GM21717 (cell line): ENCODE measurements around the gene TEKT2.

ENCODE experiments used
- ATAC-seq: cut with Tn5 transposase; IDR thresholded peaks from one replicate; pipeline ENCODE4 v1.9.1; 2021; ENCODE audit warnings: mild to moderate bottlenecking, moderate library complexity; ENCODE audit not compliant: unreplicated experiment

Gene TEKT2, protein sequence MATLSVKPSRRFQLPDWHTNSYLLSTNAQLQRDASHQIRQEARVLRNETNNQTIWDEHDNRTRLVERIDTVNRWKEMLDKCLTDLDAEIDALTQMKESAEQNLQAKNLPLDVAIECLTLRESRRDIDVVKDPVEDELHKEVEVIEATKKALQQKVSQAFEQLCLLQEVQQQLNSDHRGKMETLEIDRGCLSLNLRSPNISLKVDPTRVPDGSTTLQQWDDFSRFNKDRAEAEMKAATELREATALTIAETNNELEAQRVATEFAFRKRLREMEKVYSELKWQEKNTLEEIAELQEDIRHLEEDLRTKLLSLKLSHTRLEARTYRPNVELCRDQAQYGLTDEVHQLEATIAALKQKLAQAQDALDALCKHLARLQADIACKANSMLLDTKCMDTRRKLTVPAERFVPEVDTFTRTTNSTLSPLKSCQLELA

DNA sequence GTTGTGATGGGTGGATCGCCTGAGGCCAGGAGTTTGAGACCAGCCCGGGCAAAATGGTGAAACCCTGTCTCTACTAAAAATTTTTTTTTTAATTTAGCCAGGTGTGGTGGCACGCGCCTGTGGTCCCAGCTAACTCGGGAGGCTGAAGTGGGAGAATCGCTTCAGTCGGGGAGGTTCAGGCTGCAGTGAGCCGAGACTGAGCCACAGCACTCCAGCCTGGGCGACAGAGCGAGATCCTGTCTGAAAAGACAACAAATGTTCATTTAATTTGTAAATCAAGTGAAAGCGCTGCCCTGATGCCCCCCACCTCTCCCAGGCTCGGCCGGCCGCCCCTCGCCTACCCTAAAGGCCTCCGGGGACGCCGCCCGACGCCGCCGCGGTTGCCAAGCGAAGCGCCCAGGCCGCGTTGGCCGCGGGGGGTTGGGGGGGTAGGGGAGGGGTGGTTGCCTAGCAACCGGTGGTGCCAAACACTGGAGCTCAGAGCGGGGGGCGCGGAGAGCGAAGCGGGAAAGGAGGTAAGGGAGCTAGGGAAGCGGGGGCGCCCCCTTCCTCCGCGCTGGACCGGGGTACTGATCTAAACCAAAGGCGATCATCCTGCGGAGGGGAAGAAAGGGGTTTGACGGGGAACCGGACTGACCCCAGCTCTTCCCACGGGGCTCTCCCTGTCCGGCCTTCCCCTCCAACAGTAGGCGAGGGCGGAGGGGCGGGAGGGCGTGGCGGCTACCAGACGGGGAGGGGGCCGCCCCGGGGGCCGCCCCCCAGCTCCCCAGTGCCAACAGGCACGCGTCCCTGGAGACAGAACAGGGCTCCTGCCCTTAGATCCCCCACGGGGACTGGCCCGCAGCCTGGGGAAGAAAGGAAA, at the start of gene TEKT2:
TEKT2 (plus strand) TSS at position 460 of the 862 bp plus-strand sequence. CDS start 828 bp downstream, outside the sequence.
- ATAC-seq = no peak

DNA sequence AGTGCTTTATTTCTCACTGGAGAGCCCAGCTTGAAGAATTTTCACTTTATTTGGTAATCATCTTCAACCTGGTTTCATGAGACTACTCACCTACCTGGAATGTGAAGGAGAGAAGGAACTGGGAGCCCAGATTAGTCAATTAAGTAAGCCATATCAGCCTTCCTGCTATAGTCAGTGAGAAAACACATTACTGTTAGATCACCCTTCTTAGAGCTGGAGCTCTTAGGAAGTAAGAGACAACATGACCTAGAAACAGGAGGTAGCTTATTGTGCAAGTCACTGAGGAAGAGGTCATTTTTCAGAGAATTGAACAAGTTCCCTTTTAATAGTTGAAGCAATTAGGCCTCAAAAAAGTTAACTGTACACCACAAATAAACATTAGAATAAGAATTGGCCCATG, 49.2 kb upstream of the TEKT2 start:
- ATAC-seq = no peak

DNA sequence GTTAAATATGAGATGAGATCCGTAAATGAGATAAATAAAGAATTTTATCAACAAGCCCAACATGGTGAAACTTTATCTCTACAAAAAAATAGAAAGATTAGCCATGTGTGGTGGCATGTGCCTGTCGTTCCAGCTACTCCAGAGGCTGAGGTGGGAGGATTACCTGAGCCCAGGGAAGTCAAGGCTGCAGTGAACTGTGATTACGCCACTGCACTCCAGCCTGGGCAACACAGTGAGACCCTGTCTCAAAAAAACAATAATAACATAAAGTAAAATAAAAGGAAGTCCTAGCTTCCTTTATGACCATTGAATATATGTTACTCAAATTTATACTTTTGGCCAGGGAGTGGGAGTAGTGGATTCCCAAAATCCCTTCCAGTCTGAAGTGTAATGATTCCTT, 48.7 kb upstream of the TEKT2 start:
- ATAC-seq = no peak

DNA sequence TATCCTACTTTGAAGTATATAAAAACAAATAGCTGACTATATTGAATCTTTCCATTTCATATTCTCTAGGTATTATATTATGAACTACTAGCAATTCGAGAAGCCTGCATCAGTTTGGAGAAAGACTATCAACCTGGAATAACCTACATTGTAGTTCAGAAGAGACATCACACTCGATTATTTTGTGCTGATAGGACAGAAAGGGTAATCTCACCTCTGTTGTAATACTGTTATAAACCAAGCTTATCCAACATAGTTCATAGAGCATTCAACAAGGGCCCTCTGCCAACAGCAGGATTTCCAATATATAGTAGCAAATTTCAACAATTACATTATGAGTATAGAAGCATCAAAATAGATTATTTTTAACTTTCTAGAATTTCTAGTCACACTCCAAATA, 43.7 kb upstream of the TEKT2 start:
- ATAC-seq = no peak

DNA sequence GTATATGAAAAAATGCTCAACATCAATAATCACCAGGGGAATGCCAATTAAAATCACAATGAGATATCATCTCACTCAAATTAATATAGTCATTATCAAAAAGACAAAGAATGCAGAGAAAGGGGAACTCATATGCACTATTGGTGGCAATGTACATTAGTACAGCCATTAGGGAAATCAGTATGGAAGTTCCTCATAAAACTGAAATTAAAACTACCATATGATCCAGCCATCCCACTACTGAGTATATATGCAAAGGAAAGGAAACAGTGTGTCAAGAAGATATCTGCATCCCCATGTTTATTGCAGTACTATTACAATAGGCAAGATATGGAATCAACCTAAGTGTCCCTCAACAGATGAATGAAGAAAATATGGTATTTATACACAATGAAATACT, 32.1 kb upstream of the TEKT2 start:
- no peak for ATAC-seq

DNA sequence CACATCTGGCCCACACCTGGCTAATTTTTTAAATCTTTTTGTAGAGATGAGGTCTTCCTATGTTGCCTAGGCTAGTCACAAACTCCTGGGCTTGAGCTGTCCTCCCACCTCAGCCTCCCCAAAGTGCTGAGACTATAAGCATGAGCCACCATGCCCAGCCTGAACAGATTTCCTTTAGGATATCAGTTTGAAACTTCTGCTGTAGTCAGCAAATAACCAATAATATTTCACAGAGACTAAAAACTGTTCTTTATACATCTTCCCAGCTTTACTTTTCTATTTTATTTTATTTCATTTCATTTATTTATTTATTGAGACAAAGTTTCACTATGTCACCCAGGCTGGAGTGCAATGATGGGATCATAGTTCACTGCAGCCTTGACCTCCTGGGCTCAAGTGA, 29.9 kb upstream of the TEKT2 start:
- ATAC-seq = no peak

DNA sequence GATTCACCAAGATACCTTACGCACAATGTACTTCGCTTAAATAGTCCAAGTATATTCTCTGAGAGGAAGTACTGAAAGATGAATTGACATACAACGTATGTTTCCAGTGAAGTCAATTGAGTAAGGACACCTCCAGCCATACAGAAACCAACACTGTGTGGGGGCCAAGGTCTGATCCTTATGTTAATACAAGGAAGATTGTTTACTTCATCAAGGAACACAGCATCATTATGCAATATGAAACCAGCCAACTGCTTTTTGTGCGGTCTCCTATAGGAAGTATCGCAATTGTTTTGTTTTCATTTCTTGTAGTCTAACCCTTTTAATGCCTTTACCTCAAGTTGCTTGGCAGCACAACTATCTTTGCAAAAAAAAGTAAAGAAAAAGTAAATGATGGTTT, 28.2 kb upstream of the TEKT2 start:
- ATAC-seq = no peak

DNA sequence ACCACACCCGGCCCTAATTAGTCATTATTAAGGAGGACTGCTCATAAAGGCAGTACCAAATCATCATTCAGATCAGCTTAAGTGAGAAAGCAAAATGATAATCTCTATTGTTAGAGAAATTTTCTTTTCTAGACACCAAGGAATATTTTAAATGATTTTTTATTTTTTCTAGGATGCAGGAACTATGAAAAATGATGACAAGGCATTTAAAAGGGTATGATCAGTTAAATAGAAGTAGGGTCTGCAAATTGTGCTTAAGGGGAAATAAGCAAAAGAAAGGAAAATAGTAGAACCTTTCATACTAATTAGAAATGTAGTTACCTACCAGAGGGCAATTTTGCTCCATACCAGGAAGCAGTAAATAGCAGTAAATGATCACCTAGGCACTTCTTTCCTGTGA, 21.6 kb upstream of the TEKT2 start:
- ATAC-seq = no peak

DNA sequence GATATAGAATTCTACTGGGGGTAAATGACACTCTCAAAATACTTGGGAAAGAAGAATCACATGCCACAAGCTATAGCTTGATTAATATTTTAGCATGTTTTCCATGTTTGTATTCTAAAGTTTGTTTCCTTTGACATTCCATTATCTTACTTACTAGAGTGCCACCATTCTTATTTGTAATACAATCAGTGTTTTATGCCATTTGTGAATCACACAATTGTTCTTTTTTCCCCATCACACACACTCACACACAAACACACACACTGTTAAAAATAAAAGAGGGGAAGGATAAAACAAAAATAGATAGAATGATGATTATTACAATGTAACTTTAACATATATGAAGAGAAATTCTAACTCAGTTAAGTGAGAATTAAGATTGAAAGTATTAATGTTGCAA, 16.0 kb upstream of the TEKT2 start:
- ATAC-seq = no peak

DNA sequence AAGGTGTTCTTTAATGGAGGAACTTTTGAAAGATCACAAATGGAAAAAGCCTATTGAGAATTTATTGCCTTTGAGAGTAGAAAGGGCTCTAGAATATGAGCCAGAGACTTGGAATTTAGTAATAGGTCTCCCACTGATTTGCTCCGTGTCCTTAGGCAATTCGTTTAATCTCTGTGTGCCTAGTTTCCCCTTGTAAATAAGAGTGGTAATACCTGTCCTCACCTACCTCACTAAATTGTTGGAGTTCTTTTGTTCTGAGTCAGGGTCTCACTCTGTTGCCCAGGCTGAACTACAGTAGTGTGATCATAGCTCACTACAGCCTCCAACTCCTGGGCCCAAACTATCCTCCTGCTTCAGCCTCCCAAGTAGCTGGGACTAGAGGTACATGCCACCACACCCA, 15.0 kb upstream of the TEKT2 start:
- ATAC-seq = no peak

DNA sequence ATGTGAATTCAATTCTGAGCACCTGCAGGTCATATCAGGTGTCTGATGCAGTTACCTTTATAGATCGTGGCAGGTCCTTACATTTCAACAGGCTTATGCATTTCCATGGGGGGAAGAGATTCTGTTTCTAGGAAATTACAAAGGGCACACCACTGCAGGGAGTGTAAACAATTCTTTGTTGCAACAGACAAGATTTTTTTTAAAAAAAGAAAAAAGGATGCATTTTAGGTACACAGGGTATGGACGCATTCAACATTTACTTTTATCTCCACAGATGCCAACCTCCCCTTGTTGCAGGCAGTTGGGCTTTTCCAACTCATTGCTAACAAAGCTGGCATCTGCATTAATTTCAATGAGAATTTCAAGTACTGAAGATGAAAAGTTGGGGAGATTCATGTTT, 13.5 kb upstream of the TEKT2 start:
- ATAC-seq = no peak

DNA sequence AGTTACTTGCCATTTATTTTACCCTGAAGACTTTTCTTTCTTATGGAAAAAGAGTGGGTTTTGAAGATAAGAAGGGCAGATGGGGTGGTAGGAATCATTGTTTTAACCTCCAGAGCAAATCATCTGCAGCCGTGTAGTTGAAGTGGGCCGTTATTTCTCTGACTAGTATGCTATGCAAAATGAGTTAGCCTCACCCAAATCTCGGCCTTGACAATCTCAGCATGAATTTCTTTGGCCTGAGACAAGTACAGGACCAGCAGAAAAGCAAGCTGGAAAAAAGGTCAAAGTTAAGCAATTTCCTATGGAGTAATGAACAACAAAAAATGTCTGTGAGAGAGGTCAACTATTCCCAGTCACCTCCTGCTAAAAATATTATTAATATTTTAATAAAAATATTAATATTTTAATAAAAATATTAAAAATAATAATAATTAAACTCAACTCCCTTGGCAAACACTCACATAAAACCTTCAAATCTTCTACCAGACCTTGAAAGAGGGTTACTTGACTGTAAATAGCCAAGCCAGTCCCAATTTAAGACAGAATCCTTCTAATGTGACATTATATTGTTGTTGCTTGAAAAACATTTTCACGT, 6.8 kb upstream of the TEKT2 start:
- ATAC-seq = no peak

DNA sequence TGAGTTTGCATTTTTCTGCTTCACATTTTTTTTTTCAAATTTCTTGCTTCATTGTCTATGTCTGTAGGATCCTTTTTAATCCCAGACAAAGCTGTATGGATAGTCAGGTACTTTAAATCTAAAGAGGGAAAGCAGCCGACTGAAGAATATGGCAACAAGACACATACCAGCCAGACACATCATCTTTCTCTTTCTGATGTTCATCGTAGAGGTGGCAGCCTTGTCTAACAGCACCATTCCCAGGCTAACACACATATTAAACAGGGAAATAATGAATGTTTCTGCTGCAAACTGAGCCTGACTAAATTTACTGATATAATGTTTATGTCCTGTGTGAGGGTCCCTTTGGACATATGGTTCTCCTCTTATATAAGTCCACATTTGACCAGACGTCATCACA, 3.7 kb upstream of the TEKT2 start:
- ATAC-seq = no peak

DNA sequence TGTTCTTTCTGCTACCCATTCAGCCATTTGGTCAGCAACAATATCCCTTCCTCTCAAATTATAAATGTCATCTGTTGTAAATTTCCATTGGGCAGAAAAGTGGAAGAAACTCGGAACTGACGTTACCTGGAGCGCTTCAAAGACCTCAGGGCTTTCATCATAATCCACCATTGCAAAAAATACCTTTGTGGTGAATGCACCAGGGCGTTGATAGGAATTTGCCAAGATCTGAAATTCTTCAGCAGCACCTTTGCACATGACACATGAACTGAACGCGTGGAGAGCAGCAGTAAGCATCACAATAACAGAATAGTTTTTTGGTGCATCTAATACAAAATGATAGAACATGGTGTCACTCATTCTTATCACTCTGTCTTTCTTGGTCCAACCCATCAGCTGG, 3.1 kb upstream of the TEKT2 start:
- ATAC-seq = no peak

DNA sequence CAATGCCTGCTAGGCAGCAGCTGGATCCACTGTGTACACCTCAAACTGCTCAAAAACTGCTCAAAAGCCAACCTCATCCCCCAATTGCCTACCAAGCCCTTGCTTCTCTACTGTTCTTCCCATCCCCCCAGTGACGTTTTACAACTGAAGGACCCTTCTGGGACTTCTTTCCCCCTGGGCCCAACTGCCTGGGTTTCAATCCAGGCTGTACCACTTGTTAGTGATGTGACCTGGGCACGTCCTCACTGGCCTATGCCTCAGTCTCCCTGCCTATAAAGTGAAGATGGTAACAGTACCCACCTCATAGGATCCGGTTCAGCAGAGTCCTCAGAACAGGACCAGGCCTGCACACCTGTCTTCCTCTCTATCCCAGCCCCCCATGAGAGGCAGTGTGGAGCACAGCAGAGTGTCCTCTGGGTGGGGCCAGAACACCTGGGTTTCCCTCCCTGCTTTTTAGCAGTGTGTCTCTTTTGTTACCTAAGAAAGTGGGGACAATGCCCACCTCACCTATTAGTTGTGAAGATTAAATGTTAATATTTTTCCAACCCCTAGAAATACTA, 1.9 kb upstream of the TEKT2 start:
- ATAC-seq = no peak

DNA sequence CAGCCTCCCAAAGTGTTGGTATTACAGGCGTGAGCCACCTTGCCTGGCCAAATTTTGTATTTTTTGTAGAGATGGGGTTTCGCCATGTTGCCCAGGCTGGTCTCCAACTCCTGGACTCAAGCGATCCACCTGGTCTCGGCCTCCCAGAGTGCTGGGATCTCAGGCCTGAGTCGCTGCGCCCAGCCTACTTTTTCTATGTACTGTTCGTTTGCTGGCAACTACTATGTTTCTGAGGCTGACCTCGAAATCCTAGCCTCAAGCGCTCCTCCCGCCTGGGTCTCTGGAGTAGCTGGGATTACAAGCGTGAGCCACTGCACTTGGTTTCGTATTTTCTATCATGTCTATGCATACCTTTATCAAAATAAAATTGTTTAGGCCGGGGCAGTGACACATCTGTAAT, 675 bp upstream of the TEKT2 start:
- ATAC-seq = no peak

DNA sequence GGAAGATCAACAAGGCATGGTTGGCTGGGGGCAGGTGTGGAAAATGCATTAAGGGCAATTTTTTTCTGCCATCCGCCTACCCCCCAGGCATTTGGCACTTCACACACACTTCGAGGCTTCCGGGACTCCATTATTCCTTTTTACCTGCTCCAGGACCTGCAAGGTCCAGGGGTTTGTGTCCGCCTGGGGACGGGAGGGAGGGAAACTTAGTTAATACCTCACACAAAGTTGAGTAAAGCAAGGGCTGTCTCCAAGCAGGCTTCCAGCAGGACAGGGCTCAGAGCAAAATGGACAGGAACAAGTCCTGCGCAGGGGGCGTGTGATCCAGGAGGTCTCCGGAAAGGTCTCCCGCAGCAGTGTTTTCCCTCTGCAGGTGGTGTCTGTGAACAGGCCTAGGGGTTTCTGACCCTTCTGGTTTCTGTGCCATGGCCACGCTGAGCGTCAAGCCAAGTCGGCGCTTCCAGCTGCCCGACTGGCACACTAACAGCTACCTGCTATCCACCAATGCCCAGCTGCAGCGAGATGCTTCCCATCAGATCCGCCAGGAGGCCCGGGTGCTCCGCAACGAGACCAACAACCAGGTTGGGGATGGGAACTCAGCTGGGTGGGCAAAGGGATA, 712 bp downstream of the TEKT2 start:
- no peak for ATAC-seq

DNA sequence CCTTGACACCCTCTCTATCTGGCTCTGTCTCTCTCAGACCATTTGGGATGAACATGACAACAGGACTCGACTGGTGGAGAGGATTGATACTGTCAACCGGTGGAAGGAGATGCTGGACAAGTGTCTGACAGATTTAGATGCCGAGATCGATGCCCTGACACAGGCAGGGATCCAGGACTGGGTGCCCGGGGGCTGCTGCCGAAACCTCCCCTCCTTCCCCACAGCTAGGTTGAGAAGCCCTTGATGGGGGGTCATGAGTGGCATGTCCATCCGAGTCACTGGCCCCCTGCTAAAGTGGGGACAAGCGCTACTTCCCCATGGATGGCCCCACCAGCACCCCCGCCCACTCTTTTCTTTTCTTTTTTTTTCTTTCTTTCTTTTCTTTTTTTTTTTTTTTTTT, 1.2 kb downstream of the TEKT2 start:
- no peak for ATAC-seq

DNA sequence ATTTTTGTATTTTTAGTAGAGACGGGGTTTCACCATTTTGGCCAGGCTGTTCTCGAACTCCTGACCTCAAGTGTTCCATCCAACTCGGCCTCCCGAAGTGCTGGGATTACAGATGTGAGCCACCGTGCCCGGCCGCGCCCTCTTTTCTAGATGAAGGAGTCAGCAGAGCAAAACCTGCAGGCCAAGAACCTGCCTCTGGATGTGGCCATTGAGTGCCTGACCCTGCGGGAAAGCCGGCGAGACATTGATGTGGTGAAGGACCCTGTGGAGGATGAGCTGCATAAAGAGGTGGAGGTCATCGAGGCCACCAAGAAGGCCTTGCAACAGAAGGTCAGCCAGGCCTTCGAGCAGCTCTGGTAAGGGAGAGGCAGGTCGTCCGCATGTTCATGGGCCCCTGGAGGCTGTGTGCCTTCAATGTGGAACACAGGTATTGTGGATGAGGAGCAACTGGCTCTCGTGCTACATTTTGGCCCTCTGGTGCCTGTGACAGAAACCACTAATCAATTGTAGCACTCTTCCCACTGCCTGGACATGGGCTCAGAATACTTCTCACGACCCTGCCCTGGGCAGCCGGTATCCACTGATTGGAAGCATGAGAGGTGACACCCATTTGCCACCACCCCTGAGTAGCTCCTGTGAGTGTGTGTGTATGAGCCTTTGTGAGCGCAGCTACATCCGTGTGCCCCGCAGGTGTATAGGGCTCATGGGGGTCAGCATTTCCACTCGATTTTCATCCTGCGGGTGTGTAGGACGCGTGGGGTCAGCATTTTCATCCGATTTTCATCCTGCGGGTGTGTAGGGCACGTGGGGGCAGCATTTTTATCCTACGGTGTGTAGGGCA, 2.0 kb downstream of the TEKT2 start:
- ATAC-seq = no peak
